Sigmoid colon (tissue), 4 donors: ENCODE data around the gene NT5M.

Experiments used
- CTCF ChIP-seq, 4 experiments: fragments of 450-650 bp in 3 of 4; fragments of 200-600 bp in 1 of 4; IDR thresholded peaks; one replicate each; pipeline ENCODE4 v1.5.1; 2016 to 2019; ENCODE audit warnings: antibody characterized with exemption in 4 of 4, mild to moderate bottlenecking in 3 of 4, moderate library complexity in 2 of 4
- POLR2A ChIP-seq, 2 donors: fragments of 450-650 bp; IDR thresholded peaks; one replicate each; pipeline ENCODE4 v1.6.1; 2016; ENCODE audit warnings: antibody characterized with exemption in 2 of 2, mild to moderate bottlenecking in 2 of 2, moderate library complexity in 2 of 2
- POLR2AphosphoS5 ChIP-seq, 4 donors: sonication (generic); formaldehyde crosslinking; IDR thresholded peaks; one replicate each; pipeline ENCODE4 v1.6.1; 2017; ENCODE audit warnings: antibody characterized with exemption in 4 of 4

- TF ChIP-seq CTCF (IDR thresholded peaks at IDR 0.05) (no peak), POLR2A (IDR thresholded peaks at IDR 0.05) (no peak), POLR2AphosphoS5 (IDR thresholded peaks at IDR 0.05) (no peak)
Observed at GRCh38 chr17:17361867-17362539, 58.8 kb downstream of the NT5M start.
